ENCODE measurements around the gene RFX5. TPM values are rescaled to one million over a fixed set of nuclear protein-coding genes. Genes with fewer than 3 reads are reported as not detected.
A peak's percentile ranks its signal among the peaks of the same experiment; 100 is the strongest.

Gene RFX5
- total RNA-seq, 1 experiment from 2014 or later, result 34.1 TPM

- H3K9me2 ChIP-seq (replicated peaks; ENCODE audit: low read length), result no peaks in the 10 kb centered on the region
- no peak overlapping the region for H3K9ac ChIP-seq (ENCODE audit: low read length)
- H3K9me3 ChIP-seq (ENCODE audit: low read length), result no peaks in the 10 kb centered on the region
- POLR2A ChIA-PET (ENCODE audit: unreplicated experiment), result interaction anchor here (0.5 kb wide), 1 partner anchor 23 kb away, joined by 4 read pairs; no protein-coding TSS in a partner anchor
- peaks cover 23% of the 10 kb centered on the region for H3K36me3 ChIP-seq (ENCODE audit: low read depth, low read length)
- H3K79me2 ChIP-seq (ENCODE audit: low read length), result peaks cover 71% of the 10 kb centered on the region
- intact Hi-C loops (cut with micrococcal nuclease), result no loop called here
- no TSS peak for BruUV-seq (replicated peaks)
- peak overlapping the region; percentile 85; the same call in 1 of the 2 replicates for H3K27ac ChIP-seq (ENCODE audit: low read length)
- peaks cover 3% of the 10 kb centered on the region; the same call in 1 of the 2 replicates for H4K20me1 ChIP-seq (ENCODE audit: low read length)
- H3K4me1 ChIP-seq (ENCODE audit: insufficient read depth, low read length), result peaks cover 37% of the 10 kb centered on the region
- DNase-seq, result peak; percentile 31
- H3K27me3 ChIP-seq (ENCODE audit: low read length), result no peaks in the 10 kb centered on the region
- CTCF ChIA-PET, result interaction anchor here (0.6 kb wide), 1 partner anchor 59 kb away, joined by 4 read pairs; no protein-coding TSS in a partner anchor
- H3F3A ChIP-seq (ENCODE audit: low read length, unreplicated experiment), result peaks cover 1% of the 10 kb centered on the region
- peak overlapping the region; percentile 98 for H3K4me2 ChIP-seq (ENCODE audit: low read length)
- peak overlapping the region; percentile 72; the same call in 1 of the 2 replicates for H3K4me3 ChIP-seq (ENCODE audit: low read length)
- TF ChIP-seq EZH2phosphoT487 (IDR thresholded peaks at IDR 0.05; ENCODE audit: borderline replicate concordance, low read length), result no peak
- no peak for TF ChIP-seq EZH2 (IDR thresholded peaks at IDR 0.05; ENCODE audit: low read length, unreplicated experiment)
- TF ChIP-seq CTCF (conservative IDR thresholded peaks at IDR 0.05; ENCODE audit: low read depth, low read length), result no peak
- ATAC-seq, result no peak
- no peak overlapping the region for H2AFZ ChIP-seq (ENCODE audit: low read length)
These were observed 22.6 kb downstream of the RFX5 start for GRCh38 chr1:151324390-151324930.

DNA sequence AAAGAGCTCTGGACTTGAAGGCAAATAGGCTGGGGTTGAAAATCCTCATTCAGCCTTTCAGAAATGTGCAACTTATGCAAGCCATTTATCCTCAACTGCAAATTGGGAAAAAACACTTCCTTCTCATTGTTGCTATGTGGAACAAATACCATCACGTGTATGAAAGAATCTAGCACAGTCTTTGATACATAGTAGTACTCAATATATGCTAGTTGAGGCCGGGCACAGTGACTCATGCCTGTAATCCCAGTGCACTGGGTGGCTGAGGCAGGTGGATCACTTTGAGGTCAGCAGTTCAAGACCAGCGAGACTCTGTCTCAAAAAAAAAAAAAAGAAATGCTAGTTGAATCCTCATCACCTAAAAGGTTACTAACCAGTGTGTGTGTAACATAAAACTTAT lies 28.1 kb downstream of the RFX5 start:
- Histone ChIP-seq H3F3A (ENCODE audit: low read length, unreplicated experiment) (peaks cover 7% of the 10 kb centered on the region), H3K79me2 (ENCODE audit: low read length) (peaks cover 72% of the 10 kb centered on the region), H3K36me3 (ENCODE audit: low read depth, low read length) (peaks cover 34% of the 10 kb centered on the region), H3K4me3 (ENCODE audit: low read length) (no peak overlapping the region), H3K9ac (ENCODE audit: low read length) (no peak overlapping the region), H3K4me2 (ENCODE audit: low read length) (no peak overlapping the region), H2AFZ (ENCODE audit: low read length) (no peak overlapping the region), H4K20me1 (ENCODE audit: low read length) (peaks cover 7% of the 10 kb centered on the region; the same call in 1 of the 2 replicates), H3K27ac (ENCODE audit: low read length) (no peak overlapping the region), H3K27me3 (ENCODE audit: low read length) (no peaks in the 10 kb centered on the region), H3K9me2 (replicated peaks; ENCODE audit: low read length) (no peaks in the 10 kb centered on the region), H3K4me1 (ENCODE audit: insufficient read depth, low read length) (peaks cover 15% of the 10 kb centered on the region), H3K9me3 (ENCODE audit: low read length) (no peaks in the 10 kb centered on the region)
- TF ChIP-seq CTCF (conservative IDR thresholded peaks at IDR 0.05; ENCODE audit: low read depth, low read length) (no peak), EZH2phosphoT487 (IDR thresholded peaks at IDR 0.05; ENCODE audit: borderline replicate concordance, low read length) (no peak), EZH2 (IDR thresholded peaks at IDR 0.05; ENCODE audit: low read length, unreplicated experiment) (no peak)
- ChIA-PET POLR2A (ENCODE audit: unreplicated experiment) (no interaction called here), CTCF (no interaction called here)
- BruUV-seq (replicated peaks), result no TSS peak
- intact Hi-C loops (cut with micrococcal nuclease), result no loop called here
- DNase-seq (no peak), ATAC-seq (no peak)

GRCh38 chr1:151315565-151316235 lies 31.4 kb downstream of the RFX5 start:
- no peak for TF ChIP-seq EZH2phosphoT487 (IDR thresholded peaks at IDR 0.05; ENCODE audit: borderline replicate concordance, low read length)
- no peak for TF ChIP-seq CTCF (conservative IDR thresholded peaks at IDR 0.05; ENCODE audit: low read depth, low read length)
- TF ChIP-seq EZH2 (IDR thresholded peaks at IDR 0.05; ENCODE audit: low read length, unreplicated experiment), result no peak

More at GRCh38 chr1:151315565-151316235, 31.4 kb downstream of the RFX5 start:
- Histone ChIP-seq H3K9me2 (replicated peaks; ENCODE audit: low read length) (no peaks in the 10 kb centered on the region), H3K4me3 (ENCODE audit: low read length) (no peak overlapping the region), H3K36me3 (ENCODE audit: low read depth, low read length) (peaks cover 35% of the 10 kb centered on the region), H3K9me3 (ENCODE audit: low read length) (no peaks in the 10 kb centered on the region), H3K9ac (ENCODE audit: low read length) (no peak overlapping the region), H3K79me2 (ENCODE audit: low read length) (peaks cover 64% of the 10 kb centered on the region), H4K20me1 (ENCODE audit: low read length) (peaks cover 11% of the 10 kb centered on the region), H3K4me1 (ENCODE audit: insufficient read depth, low read length) (peaks cover 46% of the 10 kb centered on the region), H2AFZ (ENCODE audit: low read length) (no peak overlapping the region), H3K27me3 (ENCODE audit: low read length) (no peaks in the 10 kb centered on the region), H3K27ac (ENCODE audit: low read length) (no peak overlapping the region), H3K4me2 (ENCODE audit: low read length) (no peak overlapping the region), H3F3A (ENCODE audit: low read length, unreplicated experiment) (peaks cover 21% of the 10 kb centered on the region)
- DNase-seq (no peak), ATAC-seq (no peak)
- CTCF ChIA-PET, result no interaction called here
- POLR2A ChIA-PET (ENCODE audit: unreplicated experiment), result no interaction called here
- intact Hi-C loops (cut with micrococcal nuclease), result no loop called here
- BruUV-seq (replicated peaks), result TSS peak; percentile 24

Data from PC-3 (cell line).